Esophagus squamous epithelium (tissue), 5 donors: ENCODE results near the gene MED16. TPM values are rescaled to one million over a fixed set of nuclear protein-coding genes. Genes with fewer than 3 reads are reported as not detected.

Source experiments
- DNase-seq: peaks from one replicate; lab custom pipeline; 2025; lab: John Stamatoyannopoulos, UW
- H3K27ac ChIP-seq, 4 donors: fragments of 200-600 bp; sonication (generic); one replicate each; pipeline ENCODE4 v1.5.1; 2016 to 2019; ENCODE audit warnings: mild to moderate bottlenecking in 1 of 4
- H3K27me3 ChIP-seq, 4 donors: fragments of 200-600 bp; sonication (generic); 1 replicate in 3 of 4; 2 replicates in 1 of 4; pipeline versions ENCODE4 v1.5.1 to v1.6.0; 2017 to 2021; ENCODE audit warnings: antibody characterized with exemption in 1 of 4
- H3K36me3 ChIP-seq, 3 donors: fragments of 200-600 bp; sonication (generic); one replicate each; pipeline ENCODE4 v1.5.1; 2016 to 2019
- H3K4me1 ChIP-seq, 3 donors: fragments of 200-600 bp; sonication (generic); one replicate each; pipeline ENCODE4 v1.5.1; 2017 to 2019
- H3K4me3 ChIP-seq, 4 donors: fragments of 200-600 bp; sonication (generic); 1 replicate in 3 of 4; 2 replicates in 1 of 4; pipeline ENCODE4 v1.5.1; 2016 to 2019; ENCODE audit warnings: mild to moderate bottlenecking in 2 of 4, moderate library complexity in 1 of 4
- H3K9me3 ChIP-seq, 3 donors: fragments of 200-600 bp; sonication (generic); one replicate each; pipeline ENCODE4 v1.5.1; 2016 to 2019
- POLR2A ChIP-seq, 4 donors: fragments of 450-650 bp; IDR thresholded peaks; one replicate each; pipeline ENCODE4 v1.6.1; 2017; ENCODE audit warnings: antibody characterized with exemption in 4 of 4, mild to moderate bottlenecking in 4 of 4, moderate library complexity in 3 of 4
- WGBS, 2 donors: methylation state at CpG; one replicate each; pipeline ENCODE4 v1.1.5; 2018; 5-methylcytosine and 5-hydroxymethylcytosine counted together
- intact Hi-C: fragments of 100-400 bp; cut with DNase I; formaldehyde crosslinking; loops from one replicate; pipeline ENCODE4 v1.15.0; 2022
- total RNA-seq, 4 donors: library from RNA; depleted of rRNA; stranded (reverse); fragments of >200 nt; gene quantifications; one replicate each; pipeline ENCODE4 v1.1.0, GENCODE V29; 2016
- TF ChIP-seq, protein P1 (sequence below), 6 experiments: fragments of 450-650 bp in 4 of 6; fragments of 200-600 bp in 2 of 6; sonication (generic) in 2 of 6; IDR thresholded peaks; one replicate each; pipeline ENCODE4 v1.5.1; 2016 to 2019; ENCODE audit warnings: antibody characterized with exemption in 6 of 6, mild to moderate bottlenecking in 4 of 6, moderate library complexity in 4 of 6
- donor health status: DM: yes; HTN: yes; CAD: no.

Gene MED16
- total RNA-seq, 4 donors from 2014 or later = 23.7 to 64.9 (median 32.5) TPM

DNA sequence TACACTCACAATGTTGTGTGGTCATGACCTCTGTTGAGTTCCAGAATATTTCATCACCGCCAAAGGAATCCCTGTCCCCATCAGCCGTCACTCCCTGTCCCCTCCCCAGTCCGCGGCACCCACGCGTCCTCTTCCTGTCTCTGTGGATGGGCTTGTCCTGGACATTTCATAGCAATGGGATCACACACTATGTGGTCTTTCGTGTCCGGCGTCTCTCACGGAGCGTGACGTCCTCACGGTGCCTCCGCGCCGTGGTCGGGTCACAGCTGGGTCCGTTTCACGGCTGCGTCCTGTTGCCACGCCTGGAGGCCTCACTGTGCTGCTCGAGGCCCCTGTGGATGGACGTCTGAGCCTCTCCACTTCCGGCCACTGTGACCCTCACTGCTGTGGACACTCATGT lies 58.8 kb downstream of the MED16 start:
- 54 to 64% methylated on average over 18 to 24 of the region's 24 CpGs for WGBS, 2 donors
- H3K36me3 ChIP-seq = no peaks in the 10 kb centered on the region
- TF ChIP-seq, protein P1, sequence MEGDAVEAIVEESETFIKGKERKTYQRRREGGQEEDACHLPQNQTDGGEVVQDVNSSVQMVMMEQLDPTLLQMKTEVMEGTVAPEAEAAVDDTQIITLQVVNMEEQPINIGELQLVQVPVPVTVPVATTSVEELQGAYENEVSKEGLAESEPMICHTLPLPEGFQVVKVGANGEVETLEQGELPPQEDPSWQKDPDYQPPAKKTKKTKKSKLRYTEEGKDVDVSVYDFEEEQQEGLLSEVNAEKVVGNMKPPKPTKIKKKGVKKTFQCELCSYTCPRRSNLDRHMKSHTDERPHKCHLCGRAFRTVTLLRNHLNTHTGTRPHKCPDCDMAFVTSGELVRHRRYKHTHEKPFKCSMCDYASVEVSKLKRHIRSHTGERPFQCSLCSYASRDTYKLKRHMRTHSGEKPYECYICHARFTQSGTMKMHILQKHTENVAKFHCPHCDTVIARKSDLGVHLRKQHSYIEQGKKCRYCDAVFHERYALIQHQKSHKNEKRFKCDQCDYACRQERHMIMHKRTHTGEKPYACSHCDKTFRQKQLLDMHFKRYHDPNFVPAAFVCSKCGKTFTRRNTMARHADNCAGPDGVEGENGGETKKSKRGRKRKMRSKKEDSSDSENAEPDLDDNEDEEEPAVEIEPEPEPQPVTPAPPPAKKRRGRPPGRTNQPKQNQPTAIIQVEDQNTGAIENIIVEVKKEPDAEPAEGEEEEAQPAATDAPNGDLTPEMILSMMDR (IDR thresholded peaks at IDR 0.05) = no peak
- TF ChIP-seq POLR2A (IDR thresholded peaks at IDR 0.05) = no peak
- no peaks in the 10 kb centered on the region for H3K9me3 ChIP-seq
- H3K27me3 ChIP-seq = peaks cover 0 to 88% (median 2%) of the 10 kb centered on the region in 4 donors
- H3K4me1 ChIP-seq = peaks cover 0 to 4% (median 0%) of the 10 kb centered on the region in 3 donors
- no peak overlapping the region for H3K4me3 ChIP-seq
- intact Hi-C loops = no loop called here
- H3K27ac ChIP-seq = no peak overlapping the region
- no peak for DNase-seq

DNA sequence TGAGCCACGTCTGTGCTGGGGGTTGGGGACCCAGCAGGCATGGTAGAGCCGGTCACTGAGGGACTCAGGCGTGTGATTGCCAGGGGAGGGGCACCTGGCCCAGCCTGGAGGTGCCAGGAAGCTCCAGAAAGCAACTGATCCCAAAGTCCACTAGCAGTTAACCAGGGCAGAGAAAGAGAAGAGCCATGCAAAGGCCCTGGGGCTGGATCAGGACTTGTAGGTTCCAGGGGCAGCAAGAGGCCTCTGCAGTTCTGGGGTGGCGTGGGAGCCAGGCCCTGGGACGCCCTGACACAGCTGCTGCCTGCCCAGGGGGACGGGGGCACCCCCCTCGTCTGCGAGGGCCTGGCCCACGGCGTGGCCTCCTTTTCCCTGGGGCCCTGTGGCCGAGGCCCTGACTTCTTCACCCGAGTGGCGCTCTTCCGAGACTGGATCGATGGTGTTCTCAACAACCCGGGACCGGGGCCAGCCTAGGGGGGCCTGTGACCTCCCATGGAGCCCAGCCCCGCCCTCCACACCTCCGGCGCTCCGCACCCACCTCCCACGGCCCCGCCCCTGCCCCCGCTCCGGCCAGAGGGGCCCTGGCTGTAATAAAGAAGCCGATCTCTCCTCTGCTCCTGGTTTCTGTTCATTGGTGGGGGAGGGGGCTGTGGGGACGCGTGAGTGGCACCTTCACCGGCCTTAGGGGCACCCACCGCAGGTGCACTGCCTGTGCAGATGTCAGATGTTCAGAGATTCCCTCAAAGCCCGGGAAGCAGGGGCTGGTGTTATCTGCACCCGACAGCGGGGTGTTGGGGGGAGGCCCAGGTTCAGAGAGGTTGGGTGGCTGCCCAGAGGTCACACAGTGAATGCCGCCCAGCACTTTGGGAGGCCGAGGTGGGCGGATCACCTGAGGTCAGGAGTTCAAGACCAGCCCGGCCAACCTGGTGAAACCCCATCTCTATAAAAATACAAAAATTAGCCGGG lies 61.3 kb downstream of the MED16 start:
- WGBS, 2 donors = 37 to 53% methylated on average over 3 to 5 of the region's 38 CpGs
- TF ChIP-seq, protein P1 (IDR thresholded peaks at IDR 0.05) = no peak
- TF ChIP-seq POLR2A (IDR thresholded peaks at IDR 0.05) = no peak
- H3K27me3 ChIP-seq = peaks cover 0 to 83% (median 2%) of the 10 kb centered on the region in 4 donors

DNA sequence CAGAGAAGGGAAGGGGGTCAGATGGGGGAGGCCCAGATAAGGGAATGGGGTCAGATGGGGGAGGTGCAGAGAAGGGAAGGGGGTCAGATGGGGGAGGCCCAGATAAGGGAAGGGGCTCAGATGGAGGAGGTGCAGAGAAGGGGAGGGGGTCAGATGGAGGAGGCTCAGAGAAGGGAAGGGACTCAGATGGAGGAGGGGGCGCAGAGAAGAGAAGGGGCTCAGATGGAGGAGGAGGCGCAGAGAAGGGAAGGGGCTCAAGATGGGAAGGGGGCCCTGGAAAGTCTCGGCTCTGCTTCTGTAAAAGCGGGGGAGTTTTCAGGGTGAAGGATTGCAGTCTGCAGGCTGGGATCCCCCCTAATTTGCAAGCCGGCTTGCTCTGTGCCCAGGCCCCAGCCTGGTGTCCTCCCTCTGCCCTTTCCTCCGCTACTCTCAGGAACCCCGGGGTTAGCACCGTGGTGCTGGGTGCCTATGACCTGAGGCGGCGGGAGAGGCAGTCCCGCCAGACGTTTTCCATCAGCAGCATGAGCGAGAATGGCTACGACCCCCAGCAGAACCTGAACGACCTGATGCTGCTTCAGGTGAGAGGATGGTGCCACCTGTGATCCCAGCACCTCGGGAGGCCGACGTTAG lies 63.7 kb downstream of the MED16 start:
- Histone ChIP-seq H3K9me3 (no peaks in the 10 kb centered on the region), H3K4me1 (peaks cover 0 to 6% (median 0%) of the 10 kb centered on the region in 3 donors), H3K27ac (no peak overlapping the region), H3K4me3 (no peak overlapping the region), H3K27me3 (peaks cover 0 to 74% (median 0%) of the 10 kb centered on the region in 4 donors), H3K36me3 (no peaks in the 10 kb centered on the region)
- WGBS, 2 donors = 45 to 62% methylated on average over 10 of the region's 18 CpGs
- no peak for DNase-seq
- intact Hi-C loops = no loop called here
- TF ChIP-seq, protein P1 (IDR thresholded peaks at IDR 0.05) = no peak
- TF ChIP-seq POLR2A (IDR thresholded peaks at IDR 0.05) = no peak

More for the DNA sequence above, 61.3 kb downstream of the MED16 start:
- Histone ChIP-seq H3K27ac (no peak overlapping the region), H3K4me3 (no peak overlapping the region), H3K36me3 (no peaks in the 10 kb centered on the region), H3K4me1 (peaks cover 0 to 6% (median 0%) of the 10 kb centered on the region in 3 donors), H3K9me3 (no peaks in the 10 kb centered on the region)
- intact Hi-C loops = no loop called here
- no peak for DNase-seq

DNA sequence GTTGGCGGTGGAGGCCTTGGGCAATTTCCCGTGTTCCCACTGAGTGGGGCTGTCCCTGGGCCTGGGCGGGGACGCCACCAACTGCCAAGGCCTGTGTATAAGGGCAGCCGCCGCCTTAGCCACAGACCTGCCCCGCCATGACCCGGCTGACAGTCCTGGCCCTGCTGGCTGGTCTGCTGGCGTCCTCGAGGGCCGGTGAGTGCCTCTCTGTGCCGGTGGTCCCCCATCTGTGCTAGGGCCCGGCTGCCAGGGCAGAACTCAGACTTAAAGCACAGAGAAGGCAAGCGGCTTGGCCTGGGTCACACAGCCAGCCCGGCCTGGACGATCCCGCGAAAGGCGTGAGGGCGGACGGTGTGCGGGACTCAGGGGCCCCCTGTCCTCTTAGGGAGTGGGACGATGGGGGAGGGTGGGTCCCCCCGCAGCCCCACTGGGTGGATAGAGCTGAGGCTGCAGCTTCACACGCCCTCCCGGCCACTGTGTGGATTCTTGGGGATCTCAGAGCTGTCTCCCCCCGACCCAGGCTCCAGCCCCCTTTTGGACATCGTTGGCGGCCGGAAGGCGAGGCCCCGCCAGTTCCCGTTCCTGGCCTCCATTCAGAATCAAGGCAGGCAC lies 65.2 kb downstream of the MED16 start, which contains the start of gene AZU1:
Gene AZU1 (plus strand): TSS at position 128 of the 612 bp plus-strand sequence. CDS start 10 bp downstream, at position 138.
- no peak for DNase-seq
- intact Hi-C loops = no loop called here
- Histone ChIP-seq H3K27me3 (peaks cover 0 to 78% (median 3%) of the 10 kb centered on the region in 4 donors), H3K9me3 (no peaks in the 10 kb centered on the region), H3K36me3 (no peaks in the 10 kb centered on the region), H3K4me3 (no peak within 1 kb of the TSS), H3K27ac (no peak within 1 kb of the TSS), H3K4me1 (peaks cover 0 to 6% (median 0%) of the 10 kb centered on the region in 3 donors)
- no peak for TF ChIP-seq POLR2A (IDR thresholded peaks at IDR 0.05)
- TF ChIP-seq, protein P1 (IDR thresholded peaks at IDR 0.05) = no peak
- 20 to 43% methylated on average over 1 to 3 of the region's 33 CpGs for whole genome bisulfite sequencing, 2 donors
